Measurements from ENCODE around the gene SMYD2. TPM values are rescaled to one million over a fixed set of nuclear protein-coding genes. Genes with fewer than 3 reads are reported as not detected.

Gene SMYD2
- total and polyA plus RNA-seq, 2 experiments from 2014 or later = 3.6 to 5.9 TPM

DNA sequence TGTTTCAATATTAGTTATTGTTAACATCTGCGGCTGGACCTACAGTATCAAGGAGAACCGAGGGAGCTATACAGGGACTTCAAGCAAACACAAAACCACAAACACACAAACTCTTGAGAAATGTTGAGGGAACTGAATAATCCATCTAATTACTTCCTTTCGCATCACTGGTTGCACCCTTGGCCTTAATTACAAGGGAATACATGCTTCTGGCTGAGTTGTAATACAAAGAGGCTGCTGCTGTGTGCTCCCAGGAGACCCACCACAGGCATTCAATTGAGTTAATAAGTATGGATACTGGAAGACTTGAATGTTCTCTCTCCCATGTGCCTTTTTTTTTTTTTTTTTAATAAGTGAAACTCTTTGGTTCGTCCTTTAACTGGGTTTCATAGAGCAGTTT lies 16.8 kb upstream of the SMYD2 start:
- Histone ChIP-seq H3K79me2 (replicated peaks; ENCODE audit: insufficient read depth) (no peaks in the 10 kb centered on the region), H3K4me2 (no peak overlapping the region), H3F3A (replicated peaks; ENCODE audit: low read depth) (no peaks in the 10 kb centered on the region), H3K27me3 (ENCODE audit: insufficient read depth) (no peaks in the 10 kb centered on the region), H3K36me3 (ENCODE audit: insufficient read depth) (no peaks in the 10 kb centered on the region), H3K4me3 (no peak overlapping the region), H3K27ac (ENCODE audit: low read depth) (no peak overlapping the region), H3K4me1 (ENCODE audit: insufficient read depth) (no peaks in the 10 kb centered on the region), H4K20me1 (replicated peaks; ENCODE audit: insufficient read depth) (no peaks in the 10 kb centered on the region), H2AFZ (no peak overlapping the region), H3K9me2 (ENCODE audit: insufficient read depth) (no peaks in the 10 kb centered on the region)
- ATAC-seq (no peak), DNase-seq (ENCODE audit: low spot score) (no peak)
- Mint-ChIP-seq H3K27ac (no peak overlapping the region), H3K9me3 (no peaks in the 10 kb centered on the region), H3K4me1 (peaks cover 22% of the 10 kb centered on the region), H3K36me3 (ENCODE audit: low read depth) (no peaks in the 10 kb centered on the region), H3K4me3 (no peak overlapping the region), H3K27me3 (ENCODE audit: insufficient read depth, low read depth, poor library complexity) (peaks cover 3% of the 10 kb centered on the region)
- no peak for TF ChIP-seq EZH2 (IDR thresholded peaks at IDR 0.05; ENCODE audit: low read depth, unreplicated experiment)
- TF ChIP-seq, protein P1, sequence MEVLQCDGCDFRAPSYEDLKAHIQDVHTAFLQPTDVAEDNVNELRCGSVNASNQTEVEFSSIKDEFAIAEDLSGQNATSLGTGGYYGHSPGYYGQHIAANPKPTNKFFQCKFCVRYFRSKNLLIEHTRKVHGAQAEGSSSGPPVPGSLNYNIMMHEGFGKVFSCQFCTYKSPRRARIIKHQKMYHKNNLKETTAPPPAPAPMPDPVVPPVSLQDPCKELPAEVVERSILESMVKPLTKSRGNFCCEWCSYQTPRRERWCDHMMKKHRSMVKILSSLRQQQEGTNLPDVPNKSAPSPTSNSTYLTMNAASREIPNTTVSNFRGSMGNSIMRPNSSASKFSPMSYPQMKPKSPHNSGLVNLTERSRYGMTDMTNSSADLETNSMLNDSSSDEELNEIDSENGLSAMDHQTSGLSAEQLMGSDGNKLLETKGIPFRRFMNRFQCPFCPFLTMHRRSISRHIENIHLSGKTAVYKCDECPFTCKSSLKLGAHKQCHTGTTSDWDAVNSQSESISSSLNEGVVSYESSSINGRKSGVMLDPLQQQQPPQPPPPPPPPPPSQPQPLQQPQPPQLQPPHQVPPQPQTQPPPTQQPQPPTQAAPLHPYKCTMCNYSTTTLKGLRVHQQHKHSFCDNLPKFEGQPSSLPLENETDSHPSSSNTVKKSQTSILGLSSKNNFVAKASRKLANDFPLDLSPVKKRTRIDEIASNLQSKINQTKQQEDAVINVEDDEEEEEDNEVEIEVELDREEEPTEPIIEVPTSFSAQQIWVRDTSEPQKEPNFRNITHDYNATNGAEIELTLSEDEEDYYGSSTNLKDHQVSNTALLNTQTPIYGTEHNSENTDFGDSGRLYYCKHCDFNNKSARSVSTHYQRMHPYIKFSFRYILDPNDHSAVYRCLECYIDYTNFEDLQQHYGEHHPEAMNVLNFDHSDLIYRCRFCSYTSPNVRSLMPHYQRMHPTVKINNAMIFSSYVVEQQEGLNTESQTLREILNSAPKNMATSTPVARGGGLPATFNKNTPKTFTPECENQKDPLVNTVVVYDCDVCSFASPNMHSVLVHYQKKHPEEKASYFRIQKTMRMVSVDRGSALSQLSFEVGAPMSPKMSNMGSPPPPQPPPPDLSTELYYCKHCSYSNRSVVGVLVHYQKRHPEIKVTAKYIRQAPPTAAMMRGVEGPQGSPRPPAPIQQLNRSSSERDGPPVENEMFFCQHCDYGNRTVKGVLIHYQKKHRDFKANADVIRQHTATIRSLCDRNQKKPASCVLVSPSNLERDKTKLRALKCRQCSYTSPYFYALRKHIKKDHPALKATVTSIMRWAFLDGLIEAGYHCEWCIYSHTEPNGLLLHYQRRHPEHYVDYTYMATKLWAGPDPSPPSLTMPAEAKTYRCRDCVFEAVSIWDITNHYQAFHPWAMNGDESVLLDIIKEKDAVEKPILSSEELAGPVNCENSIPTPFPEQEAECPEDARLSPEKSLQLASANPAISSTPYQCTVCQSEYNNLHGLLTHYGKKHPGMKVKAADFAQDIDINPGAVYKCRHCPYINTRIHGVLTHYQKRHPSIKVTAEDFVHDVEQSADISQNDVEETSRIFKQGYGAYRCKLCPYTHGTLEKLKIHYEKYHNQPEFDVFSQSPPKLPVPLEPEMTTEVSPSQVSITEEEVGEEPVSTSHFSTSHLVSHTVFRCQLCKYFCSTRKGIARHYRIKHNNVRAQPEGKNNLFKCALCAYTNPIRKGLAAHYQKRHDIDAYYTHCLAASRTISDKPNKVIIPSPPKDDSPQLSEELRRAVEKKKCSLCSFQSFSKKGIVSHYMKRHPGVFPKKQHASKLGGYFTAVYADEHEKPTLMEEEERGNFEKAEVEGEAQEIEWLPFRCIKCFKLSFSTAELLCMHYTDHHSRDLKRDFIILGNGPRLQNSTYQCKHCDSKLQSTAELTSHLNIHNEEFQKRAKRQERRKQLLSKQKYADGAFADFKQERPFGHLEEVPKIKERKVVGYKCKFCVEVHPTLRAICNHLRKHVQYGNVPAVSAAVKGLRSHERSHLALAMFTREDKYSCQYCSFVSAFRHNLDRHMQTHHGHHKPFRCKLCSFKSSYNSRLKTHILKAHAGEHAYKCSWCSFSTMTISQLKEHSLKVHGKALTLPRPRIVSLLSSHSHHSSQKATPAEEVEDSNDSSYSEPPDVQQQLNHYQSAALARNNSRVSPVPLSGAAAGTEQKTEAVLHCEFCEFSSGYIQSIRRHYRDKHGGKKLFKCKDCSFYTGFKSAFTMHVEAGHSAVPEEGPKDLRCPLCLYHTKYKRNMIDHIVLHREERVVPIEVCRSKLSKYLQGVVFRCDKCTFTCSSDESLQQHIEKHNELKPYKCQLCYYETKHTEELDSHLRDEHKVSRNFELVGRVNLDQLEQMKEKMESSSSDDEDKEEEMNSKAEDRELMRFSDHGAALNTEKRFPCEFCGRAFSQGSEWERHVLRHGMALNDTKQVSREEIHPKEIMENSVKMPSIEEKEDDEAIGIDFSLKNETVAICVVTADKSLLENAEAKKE (CRISPR knock-in tag; IDR thresholded peaks at IDR 0.05) = no peak
- no peak for TF ChIP-seq NANOG (IDR thresholded peaks at IDR 0.05; ENCODE audit: borderline replicate concordance)
- TF ChIP-seq ZNF114 (CRISPR knock-in tag; IDR thresholded peaks at IDR 0.05) = no peak
- TF ChIP-seq, protein P2, sequence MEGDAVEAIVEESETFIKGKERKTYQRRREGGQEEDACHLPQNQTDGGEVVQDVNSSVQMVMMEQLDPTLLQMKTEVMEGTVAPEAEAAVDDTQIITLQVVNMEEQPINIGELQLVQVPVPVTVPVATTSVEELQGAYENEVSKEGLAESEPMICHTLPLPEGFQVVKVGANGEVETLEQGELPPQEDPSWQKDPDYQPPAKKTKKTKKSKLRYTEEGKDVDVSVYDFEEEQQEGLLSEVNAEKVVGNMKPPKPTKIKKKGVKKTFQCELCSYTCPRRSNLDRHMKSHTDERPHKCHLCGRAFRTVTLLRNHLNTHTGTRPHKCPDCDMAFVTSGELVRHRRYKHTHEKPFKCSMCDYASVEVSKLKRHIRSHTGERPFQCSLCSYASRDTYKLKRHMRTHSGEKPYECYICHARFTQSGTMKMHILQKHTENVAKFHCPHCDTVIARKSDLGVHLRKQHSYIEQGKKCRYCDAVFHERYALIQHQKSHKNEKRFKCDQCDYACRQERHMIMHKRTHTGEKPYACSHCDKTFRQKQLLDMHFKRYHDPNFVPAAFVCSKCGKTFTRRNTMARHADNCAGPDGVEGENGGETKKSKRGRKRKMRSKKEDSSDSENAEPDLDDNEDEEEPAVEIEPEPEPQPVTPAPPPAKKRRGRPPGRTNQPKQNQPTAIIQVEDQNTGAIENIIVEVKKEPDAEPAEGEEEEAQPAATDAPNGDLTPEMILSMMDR (conservative IDR thresholded peaks at IDR 0.05; ENCODE audit: low read depth in 2 of 2) = no peak
- no peak for TF ChIP-seq STAT1 (IDR thresholded peaks at IDR 0.05; ENCODE audit: unreplicated experiment)
- no peak for TF ChIP-seq POLR2AphosphoS5 (IDR thresholded peaks at IDR 0.05; ENCODE audit: low read depth)
- TF ChIP-seq ZNF331 (CRISPR knock-in tag; IDR thresholded peaks at IDR 0.05; ENCODE audit: low read depth) = no peak
- TF ChIP-seq EZH2phosphoT487 (IDR thresholded peaks at IDR 0.05; ENCODE audit: unreplicated experiment) = no peak
- TF ChIP-seq, protein P3, sequence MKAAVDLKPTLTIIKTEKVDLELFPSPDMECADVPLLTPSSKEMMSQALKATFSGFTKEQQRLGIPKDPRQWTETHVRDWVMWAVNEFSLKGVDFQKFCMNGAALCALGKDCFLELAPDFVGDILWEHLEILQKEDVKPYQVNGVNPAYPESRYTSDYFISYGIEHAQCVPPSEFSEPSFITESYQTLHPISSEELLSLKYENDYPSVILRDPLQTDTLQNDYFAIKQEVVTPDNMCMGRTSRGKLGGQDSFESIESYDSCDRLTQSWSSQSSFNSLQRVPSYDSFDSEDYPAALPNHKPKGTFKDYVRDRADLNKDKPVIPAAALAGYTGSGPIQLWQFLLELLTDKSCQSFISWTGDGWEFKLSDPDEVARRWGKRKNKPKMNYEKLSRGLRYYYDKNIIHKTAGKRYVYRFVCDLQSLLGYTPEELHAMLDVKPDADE (IDR thresholded peaks at IDR 0.05) = no peak
- no peak for TF ChIP-seq JUNB (IDR thresholded peaks at IDR 0.05; ENCODE audit: unreplicated experiment)
- TF ChIP-seq, protein P4, sequence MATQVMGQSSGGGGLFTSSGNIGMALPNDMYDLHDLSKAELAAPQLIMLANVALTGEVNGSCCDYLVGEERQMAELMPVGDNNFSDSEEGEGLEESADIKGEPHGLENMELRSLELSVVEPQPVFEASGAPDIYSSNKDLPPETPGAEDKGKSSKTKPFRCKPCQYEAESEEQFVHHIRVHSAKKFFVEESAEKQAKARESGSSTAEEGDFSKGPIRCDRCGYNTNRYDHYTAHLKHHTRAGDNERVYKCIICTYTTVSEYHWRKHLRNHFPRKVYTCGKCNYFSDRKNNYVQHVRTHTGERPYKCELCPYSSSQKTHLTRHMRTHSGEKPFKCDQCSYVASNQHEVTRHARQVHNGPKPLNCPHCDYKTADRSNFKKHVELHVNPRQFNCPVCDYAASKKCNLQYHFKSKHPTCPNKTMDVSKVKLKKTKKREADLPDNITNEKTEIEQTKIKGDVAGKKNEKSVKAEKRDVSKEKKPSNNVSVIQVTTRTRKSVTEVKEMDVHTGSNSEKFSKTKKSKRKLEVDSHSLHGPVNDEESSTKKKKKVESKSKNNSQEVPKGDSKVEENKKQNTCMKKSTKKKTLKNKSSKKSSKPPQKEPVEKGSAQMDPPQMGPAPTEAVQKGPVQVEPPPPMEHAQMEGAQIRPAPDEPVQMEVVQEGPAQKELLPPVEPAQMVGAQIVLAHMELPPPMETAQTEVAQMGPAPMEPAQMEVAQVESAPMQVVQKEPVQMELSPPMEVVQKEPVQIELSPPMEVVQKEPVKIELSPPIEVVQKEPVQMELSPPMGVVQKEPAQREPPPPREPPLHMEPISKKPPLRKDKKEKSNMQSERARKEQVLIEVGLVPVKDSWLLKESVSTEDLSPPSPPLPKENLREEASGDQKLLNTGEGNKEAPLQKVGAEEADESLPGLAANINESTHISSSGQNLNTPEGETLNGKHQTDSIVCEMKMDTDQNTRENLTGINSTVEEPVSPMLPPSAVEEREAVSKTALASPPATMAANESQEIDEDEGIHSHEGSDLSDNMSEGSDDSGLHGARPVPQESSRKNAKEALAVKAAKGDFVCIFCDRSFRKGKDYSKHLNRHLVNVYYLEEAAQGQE (IDR thresholded peaks at IDR 0.05; ENCODE audit: unreplicated experiment) = no peak
- no peak for TF ChIP-seq CREB1 (CRISPR knock-in tag; IDR thresholded peaks at IDR 0.05; ENCODE audit: low read depth)

Measured in GM23338 (cell line).